Testis (tissue), 2 donors: Measurements from ENCODE around the gene SPESP1.

Experiments
- POLR2A ChIP-seq: fragments of 450-650 bp; IDR thresholded peaks from one replicate; pipeline ENCODE4 v1.6.1; 2017; ENCODE audit warnings: antibody characterized with exemption, mild to moderate bottlenecking, moderate library complexity
- TF ChIP-seq, protein P1 (sequence below), 3 experiments: fragments of 450-650 bp in 2 of 3; fragments of 200-600 bp in 1 of 3; sonication (generic) in 1 of 3; IDR thresholded peaks; one replicate each; pipeline ENCODE4 v1.5.1; 2016 to 2019; ENCODE audit warnings: antibody characterized with exemption in 3 of 3, mild to moderate bottlenecking in 2 of 3, moderate library complexity in 1 of 3

- TF ChIP-seq, protein P1, sequence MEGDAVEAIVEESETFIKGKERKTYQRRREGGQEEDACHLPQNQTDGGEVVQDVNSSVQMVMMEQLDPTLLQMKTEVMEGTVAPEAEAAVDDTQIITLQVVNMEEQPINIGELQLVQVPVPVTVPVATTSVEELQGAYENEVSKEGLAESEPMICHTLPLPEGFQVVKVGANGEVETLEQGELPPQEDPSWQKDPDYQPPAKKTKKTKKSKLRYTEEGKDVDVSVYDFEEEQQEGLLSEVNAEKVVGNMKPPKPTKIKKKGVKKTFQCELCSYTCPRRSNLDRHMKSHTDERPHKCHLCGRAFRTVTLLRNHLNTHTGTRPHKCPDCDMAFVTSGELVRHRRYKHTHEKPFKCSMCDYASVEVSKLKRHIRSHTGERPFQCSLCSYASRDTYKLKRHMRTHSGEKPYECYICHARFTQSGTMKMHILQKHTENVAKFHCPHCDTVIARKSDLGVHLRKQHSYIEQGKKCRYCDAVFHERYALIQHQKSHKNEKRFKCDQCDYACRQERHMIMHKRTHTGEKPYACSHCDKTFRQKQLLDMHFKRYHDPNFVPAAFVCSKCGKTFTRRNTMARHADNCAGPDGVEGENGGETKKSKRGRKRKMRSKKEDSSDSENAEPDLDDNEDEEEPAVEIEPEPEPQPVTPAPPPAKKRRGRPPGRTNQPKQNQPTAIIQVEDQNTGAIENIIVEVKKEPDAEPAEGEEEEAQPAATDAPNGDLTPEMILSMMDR (IDR thresholded peaks at IDR 0.05): no peak
- no peak for TF ChIP-seq POLR2A
Measured at GRCh38 chr15:68990992-68991500, 60.7 kb downstream of the SPESP1 start.
